ENCODE results near the gene PARK7. TPM values are rescaled to one million over a fixed set of nuclear protein-coding genes. Genes with fewer than 3 reads are reported as not detected.

PARK7 gene
- polyA plus RNA-seq, 2 donors = 146 to 184 TPM

DNA sequence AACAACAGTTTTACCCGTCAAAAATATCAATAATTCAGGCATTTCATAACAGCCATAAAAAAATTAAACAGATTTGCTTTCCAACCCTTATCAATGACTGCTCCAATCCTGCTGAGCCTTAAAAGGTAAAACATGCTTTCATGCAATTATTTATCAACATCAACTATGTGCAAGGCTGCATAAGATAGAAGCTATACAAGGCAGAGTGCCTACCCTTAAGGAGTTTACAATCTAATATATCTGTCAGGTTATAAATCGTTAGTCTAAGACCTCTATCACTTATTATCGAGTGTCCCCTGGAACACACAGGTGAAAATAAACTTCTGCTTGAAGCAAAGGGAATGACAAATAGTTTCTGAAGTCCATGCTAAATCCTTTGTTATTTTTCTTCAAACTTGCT, 62.8 kb downstream of the PARK7 start:
- WGBS, 2 donors = 59 to 87% methylated on average over 3 of the region's 3 CpGs
- H3K27me3 ChIP-seq (ENCODE audit: control insufficient read depth in 1 of 2, insufficient read depth in 2 of 2, low read length in 2 of 2) = no peaks in the 10 kb centered on the region
- peak overlapping the region in 1 of 2 donors; percentile 70 for H3K4me3 ChIP-seq (ENCODE audit: low read depth in 1 of 2, low read length in 2 of 2)

DNA sequence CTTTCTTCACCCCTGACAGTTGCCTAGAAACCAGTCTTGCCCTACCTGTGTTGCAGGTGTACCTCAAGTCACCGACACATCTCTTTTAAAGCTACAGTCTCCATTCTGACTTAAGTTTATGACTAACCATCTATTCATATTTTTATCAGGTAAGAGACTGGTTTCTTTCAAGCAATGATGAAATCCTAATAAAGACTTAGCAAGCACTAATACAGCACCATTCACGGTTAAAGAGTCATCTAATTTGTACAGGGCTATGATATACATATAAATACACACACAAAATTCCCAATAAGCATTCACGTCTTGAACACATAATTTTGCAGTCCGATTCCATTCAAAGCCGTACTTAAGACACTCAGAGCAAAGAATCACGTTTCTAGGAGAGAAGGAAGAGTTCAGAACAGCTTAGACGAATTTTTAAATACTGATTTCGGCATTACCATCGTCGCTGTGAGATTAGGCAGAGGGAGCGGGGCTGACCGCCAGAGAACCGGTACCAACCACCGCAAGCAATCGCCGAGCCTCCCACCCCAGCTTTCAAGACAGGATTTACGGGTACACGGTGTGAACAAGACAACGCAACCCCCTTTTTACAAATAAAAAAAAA, 63.7 kb downstream of the PARK7 start:
- Histone ChIP-seq H3K4me1 (ENCODE audit: control insufficient read depth in 2 of 2, insufficient read depth in 2 of 2, low read length in 1 of 2) (peaks cover 0 to 7% of the 10 kb centered on the region in 2 donors), H3K9me3 (ENCODE audit: control insufficient read depth in 2 of 2, insufficient read depth in 1 of 2, low read depth in 1 of 2, low read length in 1 of 2) (no peaks in the 10 kb centered on the region), H3K27me3 (ENCODE audit: control insufficient read depth in 1 of 2, insufficient read depth in 2 of 2, low read length in 2 of 2) (no peaks in the 10 kb centered on the region), H3K27ac (ENCODE audit: low read depth in 2 of 2, low read length in 1 of 2) (peak overlapping the region; percentile 71 to 85), H3K4me3 (ENCODE audit: low read depth in 1 of 2, low read length in 2 of 2) (peak overlapping the region; percentile 70 to 79), H3K36me3 (ENCODE audit: control insufficient read depth in 2 of 2, insufficient read depth in 2 of 2, low read length in 1 of 2) (no peaks in the 10 kb centered on the region)
- 4 to 5% methylated on average over 19 of the region's 19 CpGs for WGBS, 2 donors

More for the DNA sequence above, 62.8 kb downstream of the PARK7 start:
- Histone ChIP-seq H3K9me3 (ENCODE audit: control insufficient read depth in 2 of 2, insufficient read depth in 1 of 2, low read depth in 1 of 2, low read length in 1 of 2) (no peaks in the 10 kb centered on the region), H3K4me1 (ENCODE audit: control insufficient read depth in 2 of 2, insufficient read depth in 2 of 2, low read length in 1 of 2) (peaks cover 0 to 7% of the 10 kb centered on the region in 2 donors), H3K36me3 (ENCODE audit: control insufficient read depth in 2 of 2, insufficient read depth in 2 of 2, low read length in 1 of 2) (no peaks in the 10 kb centered on the region), H3K27ac (ENCODE audit: low read depth in 2 of 2, low read length in 1 of 2) (no peak overlapping the region)

DNA sequence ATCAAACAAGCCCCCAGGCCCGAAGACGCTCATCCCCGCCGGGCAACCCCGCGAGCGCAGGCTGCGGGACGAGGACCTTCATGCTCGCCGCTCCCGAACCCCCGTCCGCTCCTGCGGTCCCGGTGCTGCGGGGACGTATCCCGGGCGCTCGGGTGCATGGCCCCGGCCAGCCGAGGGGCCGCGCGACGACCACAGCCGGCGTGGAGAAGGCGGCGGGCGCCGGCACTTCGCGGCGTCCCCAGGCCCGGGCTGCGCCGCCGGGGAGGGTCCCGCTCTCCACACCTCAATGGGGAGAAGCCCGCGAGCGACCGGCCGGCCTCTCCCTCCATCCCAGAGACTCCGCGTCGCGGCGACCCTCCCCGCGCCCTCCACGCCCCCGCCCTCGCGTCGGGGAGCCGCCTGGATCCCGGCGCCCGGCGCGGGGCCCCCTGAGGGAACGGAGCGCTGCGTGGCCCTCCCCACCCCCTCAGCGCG, 64.2 kb downstream of the PARK7 start:
- H3K4me1 ChIP-seq (ENCODE audit: control insufficient read depth in 2 of 2, insufficient read depth in 2 of 2, low read length in 1 of 2) = peaks cover 0 to 7% of the 10 kb centered on the region in 2 donors

DNA sequence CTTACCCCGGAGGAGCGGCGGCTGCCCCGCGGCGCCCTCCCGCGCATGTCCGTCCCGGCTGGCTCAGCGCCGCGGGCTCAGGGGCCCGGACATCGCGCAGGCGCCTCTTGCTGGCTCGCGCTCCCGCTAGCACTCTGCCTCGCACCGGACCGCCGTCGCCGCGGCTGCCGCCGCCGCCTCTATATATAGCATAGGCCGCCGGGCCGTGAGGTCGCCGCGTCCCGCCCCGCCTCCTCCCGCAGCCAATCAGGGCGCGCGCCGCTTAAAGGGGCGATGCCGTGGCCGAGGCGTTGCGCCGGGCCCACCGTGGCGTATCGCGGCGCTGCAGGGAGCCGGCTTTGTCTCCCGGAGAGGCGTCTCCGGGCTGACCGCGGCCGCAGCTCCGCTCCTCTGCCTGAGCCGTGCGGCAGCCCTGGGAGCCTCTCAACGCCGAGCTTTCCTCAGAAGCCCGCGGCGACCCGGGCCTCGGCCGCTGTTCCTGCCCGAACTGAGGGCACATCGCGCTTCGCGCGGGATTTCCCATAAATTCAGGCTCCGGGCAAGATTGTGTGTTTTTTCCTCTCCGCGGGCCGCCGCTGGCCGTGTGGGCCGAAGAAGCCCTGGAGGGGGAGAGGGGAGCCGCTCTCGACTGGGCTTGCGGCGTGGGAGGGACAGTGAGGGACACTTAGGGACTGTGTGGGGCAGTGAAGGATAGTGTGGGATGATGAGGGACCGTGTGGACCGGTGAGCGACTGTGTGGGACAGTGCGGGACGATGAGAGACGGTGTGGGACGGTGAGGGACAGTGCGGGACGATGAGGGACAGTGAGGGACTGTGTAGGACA, 64.9 kb downstream of the PARK7 start, which contains the start of gene ERRFI1:
ERRFI1 (minus strand) TSS at position 157 of the 823 bp plus-strand sequence. CDS start 10,690 bp downstream, outside the sequence.
- H3K4me1 ChIP-seq (ENCODE audit: control insufficient read depth in 2 of 2, insufficient read depth in 2 of 2, low read length in 1 of 2) = peaks cover 0 to 7% of the 10 kb centered on the region in 2 donors
- peak within 1 kb of the TSS; percentile 70 to 79 for H3K4me3 ChIP-seq (ENCODE audit: low read depth in 1 of 2, low read length in 2 of 2)
- H3K27ac ChIP-seq (ENCODE audit: low read depth in 2 of 2, low read length in 1 of 2) = peak within 1 kb of the TSS; percentile 79 to 85
- H3K9me3 ChIP-seq (ENCODE audit: control insufficient read depth in 2 of 2, insufficient read depth in 1 of 2, low read depth in 1 of 2, low read length in 1 of 2) = no peaks in the 10 kb centered on the region
- H3K36me3 ChIP-seq (ENCODE audit: control insufficient read depth in 2 of 2, insufficient read depth in 2 of 2, low read length in 1 of 2) = no peaks in the 10 kb centered on the region
- H3K27me3 ChIP-seq (ENCODE audit: control insufficient read depth in 1 of 2, insufficient read depth in 2 of 2, low read length in 2 of 2) = no peaks in the 10 kb centered on the region
- WGBS, 2 donors = 3 to 6% methylated on average over 92 to 98 of the region's 98 CpGs

More for the DNA sequence above, 64.2 kb downstream of the PARK7 start:
- Histone ChIP-seq H3K9me3 (ENCODE audit: control insufficient read depth in 2 of 2, insufficient read depth in 1 of 2, low read depth in 1 of 2, low read length in 1 of 2) (no peaks in the 10 kb centered on the region), H3K4me3 (ENCODE audit: low read depth in 1 of 2, low read length in 2 of 2) (peak overlapping the region; percentile 70 to 79), H3K27ac (ENCODE audit: low read depth in 2 of 2, low read length in 1 of 2) (peak overlapping the region; percentile 71 to 85), H3K27me3 (ENCODE audit: control insufficient read depth in 1 of 2, insufficient read depth in 2 of 2, low read length in 2 of 2) (no peaks in the 10 kb centered on the region), H3K36me3 (ENCODE audit: control insufficient read depth in 2 of 2, insufficient read depth in 2 of 2, low read length in 1 of 2) (no peaks in the 10 kb centered on the region)
- WGBS, 2 donors = 1 to 2% methylated on average over 41 to 69 of the region's 69 CpGs

DNA sequence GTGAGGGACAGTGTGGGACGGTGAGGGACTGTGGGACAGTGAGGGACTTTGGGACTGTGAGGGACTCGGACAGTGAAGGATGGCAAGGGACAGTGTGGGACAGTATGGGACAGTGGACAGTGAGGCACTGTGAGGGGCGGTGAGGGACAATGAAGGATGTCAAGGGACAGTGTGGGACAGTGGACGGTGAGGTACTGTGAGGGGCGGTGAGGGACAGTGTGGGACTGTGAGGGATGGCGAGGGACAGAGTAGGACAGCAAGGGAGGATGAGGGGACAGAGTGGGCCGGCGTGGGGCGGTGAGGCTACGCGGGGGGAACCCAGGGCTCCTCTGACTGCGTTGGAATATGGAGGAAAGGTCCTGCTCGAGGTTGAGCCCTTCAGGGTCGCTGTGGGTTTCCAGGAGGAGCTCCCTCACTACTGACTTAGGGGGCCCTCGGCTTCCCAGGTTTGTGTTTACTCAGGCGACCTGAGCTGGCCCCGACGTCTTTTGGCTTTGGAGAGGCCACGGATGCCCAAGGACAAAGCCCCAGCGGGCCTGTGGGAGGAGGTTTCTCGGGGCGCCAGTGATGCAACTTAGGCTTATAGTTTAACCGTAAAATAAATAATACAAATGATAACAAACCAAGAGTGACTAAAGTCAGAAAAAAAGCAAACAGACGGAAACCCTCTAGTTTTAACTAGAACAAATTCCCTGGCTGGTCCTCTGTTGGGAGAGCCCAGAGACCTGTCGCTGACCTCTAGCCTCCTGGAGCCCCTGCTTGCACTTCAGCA, 65.7 kb downstream of the PARK7 start:
- no peaks in the 10 kb centered on the region for H3K9me3 ChIP-seq (ENCODE audit: control insufficient read depth in 2 of 2, insufficient read depth in 1 of 2, low read depth in 1 of 2, low read length in 1 of 2)
- H3K36me3 ChIP-seq (ENCODE audit: control insufficient read depth in 2 of 2, insufficient read depth in 2 of 2, low read length in 1 of 2) = no peaks in the 10 kb centered on the region
- peak overlapping the region; percentile 79 to 85 for H3K27ac ChIP-seq (ENCODE audit: low read depth in 2 of 2, low read length in 1 of 2)
- H3K4me1 ChIP-seq (ENCODE audit: control insufficient read depth in 2 of 2, insufficient read depth in 2 of 2, low read length in 1 of 2) = peaks cover 0 to 5% of the 10 kb centered on the region in 2 donors
- H3K27me3 ChIP-seq (ENCODE audit: control insufficient read depth in 1 of 2, insufficient read depth in 2 of 2, low read length in 2 of 2) = no peaks in the 10 kb centered on the region
- 58 to 82% methylated on average over 25 of the region's 25 CpGs for WGBS, 2 donors
- peak overlapping the region; percentile 70 to 79 for H3K4me3 ChIP-seq (ENCODE audit: low read depth in 1 of 2, low read length in 2 of 2)

DNA sequence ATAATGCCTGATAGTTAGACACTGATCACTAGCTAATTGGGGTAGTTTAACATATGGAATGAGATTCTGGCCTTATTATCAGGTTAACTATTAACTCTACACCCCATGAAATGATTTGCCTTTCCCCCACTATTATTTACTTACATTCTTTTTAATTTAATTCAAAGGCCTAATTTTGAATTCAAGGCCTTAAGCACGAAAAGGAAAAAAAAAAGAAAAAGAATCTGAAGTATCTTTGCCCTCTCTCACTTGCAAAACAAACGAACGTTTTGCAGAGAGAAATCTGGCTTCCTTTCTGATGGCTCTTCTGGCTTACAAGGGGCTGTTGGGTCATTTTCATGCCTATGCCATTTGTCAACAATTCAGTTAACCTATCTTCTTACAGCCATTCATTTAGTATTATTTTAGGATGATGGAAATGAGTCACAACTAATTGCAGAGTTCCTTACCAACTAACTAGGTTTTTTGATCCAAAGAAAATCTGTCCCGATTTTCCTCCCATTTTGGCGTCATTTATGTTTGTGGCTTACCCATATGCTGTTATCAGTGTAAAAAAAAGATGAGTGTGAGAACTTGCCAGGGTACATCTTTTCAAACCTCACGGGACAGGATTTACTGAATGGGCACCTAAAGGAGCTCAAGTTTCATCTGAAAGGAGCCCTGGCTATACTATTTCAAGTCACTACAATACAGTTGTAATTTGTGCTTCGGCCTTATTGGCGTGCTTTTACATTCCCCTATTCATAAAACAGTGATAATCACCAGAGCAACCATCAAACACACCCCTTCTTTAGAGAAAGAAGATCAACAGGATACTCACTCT, 66.4 kb downstream of the PARK7 start:
- no peaks in the 10 kb centered on the region for H3K36me3 ChIP-seq (ENCODE audit: control insufficient read depth in 2 of 2, insufficient read depth in 2 of 2, low read length in 1 of 2)
- H3K9me3 ChIP-seq (ENCODE audit: control insufficient read depth in 2 of 2, insufficient read depth in 1 of 2, low read depth in 1 of 2, low read length in 1 of 2) = no peaks in the 10 kb centered on the region
- WGBS, 2 donors = 36 to 47% methylated on average over 8 of the region's 8 CpGs
- peak overlapping the region; percentile 79 to 85 for H3K27ac ChIP-seq (ENCODE audit: low read depth in 2 of 2, low read length in 1 of 2)
- H3K4me1 ChIP-seq (ENCODE audit: control insufficient read depth in 2 of 2, insufficient read depth in 2 of 2, low read length in 1 of 2) = peaks cover 0 to 5% of the 10 kb centered on the region in 2 donors
- H3K4me3 ChIP-seq (ENCODE audit: low read depth in 1 of 2, low read length in 2 of 2) = no peak overlapping the region
- no peaks in the 10 kb centered on the region for H3K27me3 ChIP-seq (ENCODE audit: control insufficient read depth in 1 of 2, insufficient read depth in 2 of 2, low read length in 2 of 2)

DNA sequence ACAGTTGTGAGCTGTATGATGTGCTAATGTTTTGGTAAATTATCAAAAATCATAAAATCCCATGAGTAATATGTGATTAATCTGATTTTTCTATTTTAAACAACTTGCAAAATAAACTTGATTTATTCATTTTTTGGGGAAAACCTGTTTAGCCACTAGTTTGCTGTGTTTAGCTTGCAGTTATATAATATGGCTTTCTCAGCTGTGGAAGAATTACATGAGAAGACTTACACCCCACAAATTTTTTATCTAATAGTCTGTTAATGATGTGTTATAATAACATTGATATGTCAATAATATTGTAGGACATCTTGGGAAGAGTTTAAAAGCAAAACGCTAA, 67.0 kb downstream of the PARK7 start:
- Histone ChIP-seq H3K9me3 (ENCODE audit: control insufficient read depth in 2 of 2, insufficient read depth in 1 of 2, low read depth in 1 of 2, low read length in 1 of 2) (no peaks in the 10 kb centered on the region), H3K27ac (ENCODE audit: low read depth in 2 of 2, low read length in 1 of 2) (no peak overlapping the region), H3K4me1 (ENCODE audit: control insufficient read depth in 2 of 2, insufficient read depth in 2 of 2, low read length in 1 of 2) (peaks cover 0 to 5% of the 10 kb centered on the region in 2 donors), H3K4me3 (ENCODE audit: low read depth in 1 of 2, low read length in 2 of 2) (no peak overlapping the region), H3K27me3 (ENCODE audit: control insufficient read depth in 1 of 2, insufficient read depth in 2 of 2, low read length in 2 of 2) (no peaks in the 10 kb centered on the region), H3K36me3 (ENCODE audit: control insufficient read depth in 2 of 2, insufficient read depth in 2 of 2, low read length in 1 of 2) (no peaks in the 10 kb centered on the region)
- 33 to 38% methylated on average over 1 of the region's 1 CpG for WGBS, 2 donors

DNA sequence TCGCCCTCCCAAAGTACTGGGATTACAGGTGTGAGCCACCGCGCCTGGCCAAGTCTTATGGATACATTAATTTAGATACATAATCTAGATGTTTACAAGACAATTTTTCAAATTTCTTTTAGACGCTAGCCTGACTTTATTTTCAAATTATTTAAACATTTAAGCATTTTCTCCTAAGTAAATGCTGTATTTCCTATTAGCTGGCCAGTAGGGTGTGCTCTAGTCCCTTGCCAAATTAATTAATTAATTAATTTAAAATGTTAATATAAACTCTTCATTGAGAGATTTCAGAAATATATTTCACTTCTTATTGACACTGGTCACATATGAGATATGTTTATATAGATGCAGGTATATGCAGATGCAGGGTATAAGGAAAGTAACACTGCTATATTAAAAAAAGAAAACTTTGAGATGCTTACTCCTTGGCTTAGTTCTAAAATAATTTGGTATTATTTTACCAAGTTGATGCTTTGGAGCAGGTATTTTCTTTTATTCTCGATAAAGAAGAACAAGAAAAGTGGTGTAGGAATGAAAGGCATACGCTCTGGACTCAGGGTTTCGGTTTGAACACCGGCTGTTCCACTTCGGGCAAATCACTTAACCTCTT, 69.8 kb downstream of the PARK7 start:
- no peaks in the 10 kb centered on the region for H3K9me3 ChIP-seq (ENCODE audit: control insufficient read depth in 2 of 2, insufficient read depth in 1 of 2, low read depth in 1 of 2, low read length in 1 of 2)
- no peak overlapping the region for H3K27ac ChIP-seq (ENCODE audit: low read depth in 2 of 2, low read length in 1 of 2)
- H3K27me3 ChIP-seq (ENCODE audit: control insufficient read depth in 1 of 2, insufficient read depth in 2 of 2, low read length in 2 of 2) = no peaks in the 10 kb centered on the region
- H3K4me1 ChIP-seq (ENCODE audit: control insufficient read depth in 2 of 2, insufficient read depth in 2 of 2, low read length in 1 of 2) = peaks cover 0 to 5% of the 10 kb centered on the region in 2 donors
- 69 to 70% methylated on average over 9 of the region's 9 CpGs for WGBS, 2 donors
- no peaks in the 10 kb centered on the region for H3K36me3 ChIP-seq (ENCODE audit: control insufficient read depth in 2 of 2, insufficient read depth in 2 of 2, low read length in 1 of 2)
- H3K4me3 ChIP-seq (ENCODE audit: low read depth in 1 of 2, low read length in 2 of 2) = no peak overlapping the region

All from esophagus (tissue), 2 donors.